RKO (cell line): Measurements from ENCODE around the gene SMG9.
"Not testable (repeated sequence)": the region's sequence is repeated elsewhere in the genome, so short reads cannot be mapped to it uniquely, and the experiment has no call there.

Source experiments
- DNase-seq: peaks from one replicate; pipeline ENCODE4 v3.0.0-alpha.2; 2016; ENCODE audit warnings: low spot score

SMG9 gene

DNA sequence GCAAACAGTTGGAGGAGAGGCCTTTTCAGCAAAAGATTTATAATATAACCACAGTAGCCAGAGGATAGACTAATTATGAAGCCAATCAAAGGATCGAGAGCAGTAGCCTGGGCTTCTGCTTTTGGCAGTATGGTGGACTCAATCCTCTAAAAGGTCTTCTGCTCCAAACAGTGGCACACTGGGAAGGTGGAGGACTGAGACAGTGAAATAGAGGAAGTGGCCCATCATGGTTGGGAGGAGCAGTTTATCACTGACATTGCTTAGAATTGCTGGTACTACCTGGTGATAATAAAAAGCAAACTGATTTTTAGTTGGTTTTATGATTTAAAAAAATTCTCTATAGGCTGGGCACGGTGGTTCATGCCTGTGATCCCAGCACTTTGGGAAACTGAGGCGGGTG is 63.9 kb downstream of the SMG9 start:
- no peak for DNase-seq

- no peak for DNase-seq
Observed at GRCh38 chr19:43690444-43690843, 64.3 kb downstream of the SMG9 start.

DNA sequence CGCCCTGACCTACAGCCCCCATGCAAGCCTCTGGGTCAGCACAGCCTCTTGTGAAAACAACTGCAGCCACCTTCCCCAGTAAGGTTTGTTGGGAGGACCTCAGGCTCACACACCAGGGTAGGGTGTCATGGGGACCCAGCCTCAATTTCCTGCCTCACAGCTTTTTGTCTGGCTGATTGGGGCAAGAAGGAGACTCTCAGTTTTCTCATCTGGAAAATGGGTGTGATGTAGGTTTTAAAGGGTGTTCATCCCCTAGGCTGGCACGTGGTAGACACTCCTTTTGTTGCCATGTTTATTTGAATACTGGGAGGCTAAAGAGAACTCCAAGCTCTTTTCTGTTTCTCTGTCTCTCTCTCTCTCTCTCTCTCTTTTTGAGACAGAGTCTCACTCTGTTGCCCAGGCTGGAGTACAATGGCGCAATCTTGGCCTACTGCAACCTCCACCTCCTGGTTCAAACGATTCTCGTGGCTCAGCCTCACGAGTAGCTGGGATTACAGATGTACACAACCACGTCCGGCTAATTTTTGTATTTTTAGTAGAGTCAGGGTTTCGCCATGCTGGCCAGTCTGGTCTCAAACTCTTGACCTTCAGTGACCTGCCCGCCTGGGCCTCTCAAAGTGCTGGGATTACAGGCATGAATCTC is 66.6 kb downstream of the SMG9 start:
- DNase-seq, result no peak

GRCh38 chr19:43687660-43687997 is 67.1 kb downstream of the SMG9 start:
- DNase-seq, result no peak

DNA sequence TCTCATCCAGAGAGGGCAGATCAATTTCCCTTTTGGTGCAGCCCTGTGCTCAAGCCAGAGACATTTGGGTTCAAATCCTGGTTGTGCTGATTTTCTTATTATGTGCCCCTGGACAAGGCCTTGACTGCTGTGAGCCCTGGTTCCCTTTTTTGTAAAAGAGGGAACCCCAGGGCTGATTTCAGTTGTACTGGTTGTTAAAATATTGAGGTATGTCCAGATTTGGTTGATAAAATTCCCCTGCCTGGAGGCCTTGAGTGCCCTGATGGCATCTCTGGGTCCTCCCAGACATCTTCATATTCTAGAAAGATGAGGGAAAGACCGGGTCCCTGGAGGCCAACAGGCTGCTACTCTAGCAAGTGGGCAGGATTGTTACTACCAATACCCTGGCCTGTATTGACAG is 70.4 kb downstream of the SMG9 start:
- no peak for DNase-seq

DNA sequence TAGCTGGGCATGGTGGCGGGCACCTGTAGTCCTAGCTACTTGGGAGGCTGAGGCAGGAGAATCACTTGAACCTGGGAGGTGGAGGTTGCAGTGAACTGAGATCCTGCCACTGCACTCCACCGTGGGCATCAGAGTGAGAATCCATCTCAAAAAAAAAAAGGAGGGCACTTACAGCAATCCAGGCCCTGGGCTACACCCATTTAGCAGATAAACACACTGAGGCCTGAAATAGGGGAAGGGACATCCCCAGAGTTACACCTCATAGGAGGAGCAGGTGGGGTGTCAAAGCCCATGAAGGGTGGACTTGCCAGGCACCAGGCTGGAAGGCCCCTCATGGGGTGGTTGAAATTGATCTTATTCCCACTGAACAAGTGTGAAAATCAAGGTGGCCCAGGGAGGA is 70.9 kb downstream of the SMG9 start:
- no peak for DNase-seq

GRCh38 chr19:43682824-43683661 is 71.7 kb downstream of the SMG9 start:
- DNase-seq, result no peak

- not testable (repeated sequence) for DNase-seq
Observed at GRCh38 chr19:43682269-43682668, 72.5 kb downstream of the SMG9 start.

DNA sequence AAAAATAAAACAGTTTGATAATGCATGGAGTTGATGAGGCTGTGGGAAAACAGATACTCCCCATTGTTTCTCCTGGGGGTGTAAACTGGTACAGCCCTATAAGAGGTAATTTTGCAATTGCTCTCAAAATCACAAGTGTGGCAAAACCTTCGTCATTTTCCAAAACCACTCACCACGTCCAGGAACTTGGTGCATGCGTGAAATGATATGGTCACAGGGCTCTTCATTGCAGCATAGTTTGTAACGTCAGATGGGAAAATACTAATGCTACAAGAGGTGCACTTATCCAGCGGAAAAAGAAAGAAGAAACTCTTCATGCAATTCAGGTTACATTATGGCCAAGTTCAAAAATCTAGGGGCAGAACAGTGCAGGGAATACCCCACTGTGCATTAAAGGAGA is 72.9 kb downstream of the SMG9 start:
- no peak for DNase-seq

DNA sequence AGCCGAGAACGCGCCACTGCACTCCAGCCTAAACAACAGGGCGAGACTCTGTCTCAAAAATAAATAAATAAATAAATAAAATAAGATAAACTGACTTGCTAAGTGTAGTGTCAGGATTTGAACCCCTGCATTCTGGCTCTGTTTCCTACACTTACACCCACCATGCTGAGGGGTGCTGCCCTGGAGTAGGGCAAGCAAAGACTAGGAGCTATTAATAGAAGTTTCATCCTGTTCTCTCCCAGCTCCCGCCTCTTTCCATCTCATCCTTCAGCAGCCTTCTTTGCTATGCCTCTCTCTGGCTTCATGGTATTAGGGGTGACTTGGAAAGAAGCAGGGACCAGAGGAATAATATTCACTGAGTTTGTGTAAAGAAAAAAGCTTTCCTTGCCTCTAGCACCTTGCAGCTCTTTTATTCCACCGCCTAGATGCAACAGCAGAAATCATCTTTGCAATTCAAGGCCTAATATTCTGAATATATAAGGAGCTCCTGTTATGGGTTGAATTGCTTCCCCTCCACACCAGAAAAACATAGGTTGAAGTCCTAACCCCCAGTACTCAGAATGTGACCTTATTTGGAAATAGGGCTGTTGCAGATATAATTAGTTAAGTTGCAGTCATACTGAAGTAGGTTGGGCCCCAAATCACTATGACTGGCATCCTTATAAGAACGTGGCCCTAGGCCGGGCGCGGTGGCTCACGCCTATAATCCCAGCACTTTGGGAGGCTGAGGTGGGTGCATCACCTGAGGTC is 76.1 kb downstream of the SMG9 start:
- DNase-seq, result no peak
